HG03039 (cell line): ENCODE results near the gene CPAMD8.
"Not testable (repeated sequence)": the region's sequence is repeated elsewhere in the genome, so short reads cannot be mapped to it uniquely, and the experiment has no call there.

Source experiments
- ATAC-seq: cut with Tn5 transposase; IDR thresholded peaks from one replicate; pipeline ENCODE4 v1.9.1; 2021; ENCODE audit warnings: mild to moderate bottlenecking, moderate library complexity; ENCODE audit not compliant: unreplicated experiment

The CPAMD8 gene

DNA sequence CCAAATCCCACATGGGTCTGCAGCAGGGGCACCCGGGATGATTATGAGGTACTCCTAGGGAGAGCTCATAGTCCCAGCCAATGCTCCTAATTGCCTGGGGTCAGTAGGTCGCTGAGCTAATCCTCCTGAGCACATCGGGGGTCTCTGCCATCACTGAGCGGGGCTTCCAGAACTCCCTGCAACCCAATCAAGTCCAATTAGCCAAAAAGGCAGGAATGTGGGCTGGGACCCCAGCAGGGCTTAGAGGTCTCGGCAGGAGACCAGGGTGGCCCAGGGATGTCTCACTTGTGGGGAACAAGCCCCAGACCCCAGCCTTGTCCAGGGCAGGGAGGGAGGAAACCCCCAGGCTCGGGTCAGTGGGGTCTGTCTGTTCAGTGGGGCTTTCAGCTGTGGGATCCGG is 17.1 kb upstream of the CPAMD8 start:
- ATAC-seq, result no peak

DNA sequence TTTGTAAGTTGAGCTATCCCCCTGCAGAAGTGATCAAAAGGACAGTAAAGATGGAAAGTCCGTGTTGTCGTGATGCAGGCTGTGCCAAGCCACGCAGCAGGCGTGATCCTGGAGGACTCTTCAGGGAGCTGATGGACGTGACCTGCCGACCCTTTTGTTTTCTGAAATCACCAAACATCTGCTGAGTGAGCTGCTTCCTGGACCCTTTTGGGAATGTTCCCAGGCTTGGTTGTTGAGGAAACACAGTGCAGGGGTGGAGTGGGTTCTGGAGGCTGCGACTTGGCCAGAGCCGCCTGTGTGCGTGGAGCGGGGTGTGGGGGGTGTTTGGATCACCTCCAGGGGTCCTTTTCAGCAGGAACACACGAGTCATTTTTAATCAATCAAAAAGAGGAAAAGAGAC is 15.4 kb upstream of the CPAMD8 start:
- ATAC-seq, result no peak

DNA sequence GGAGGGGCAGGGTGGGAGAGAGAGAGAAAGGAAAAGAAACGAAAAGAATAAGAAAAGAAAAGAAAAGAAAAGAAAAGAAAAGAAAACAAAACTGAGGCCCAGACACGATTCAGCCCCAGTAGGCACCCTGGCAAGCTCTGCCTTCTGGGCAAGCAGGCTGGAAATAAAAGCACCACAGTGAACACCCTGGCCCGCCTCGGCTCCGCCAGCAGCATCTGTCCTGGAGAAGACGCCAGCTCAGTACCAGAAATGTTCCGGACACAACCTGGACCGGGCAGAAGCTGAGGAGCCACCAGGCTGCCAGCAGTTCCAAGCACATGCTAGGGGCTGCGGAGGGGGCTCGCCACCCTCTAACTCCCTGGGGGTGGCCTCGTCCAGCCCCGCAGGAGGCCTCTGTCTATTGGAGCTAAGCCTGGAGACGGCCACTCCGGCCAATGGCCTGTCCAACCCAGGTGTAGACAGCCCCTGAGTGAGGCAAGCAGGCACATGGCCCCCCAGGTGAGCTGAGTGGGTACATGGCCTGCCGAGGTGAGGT is 11.4 kb upstream of the CPAMD8 start:
- no peak for ATAC-seq

DNA sequence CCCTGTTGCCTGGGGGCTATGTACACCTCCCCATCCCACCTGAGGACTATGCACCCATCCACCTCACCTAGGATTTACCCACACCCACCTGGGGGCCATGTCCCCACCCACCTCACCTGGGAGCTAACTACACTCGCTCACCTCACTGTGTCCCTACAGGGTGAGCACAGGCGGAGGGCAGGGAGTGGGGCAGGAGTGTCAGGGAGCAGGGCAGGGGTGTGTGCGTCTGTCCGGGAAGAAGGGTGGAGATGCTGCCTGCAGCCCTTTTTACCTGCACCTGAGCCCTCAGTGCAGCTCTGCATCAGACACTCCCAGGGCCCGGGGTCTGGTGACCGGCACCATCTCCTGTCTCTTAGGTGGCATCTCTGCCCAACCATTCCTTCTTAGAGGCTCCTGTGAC is 10.6 kb upstream of the CPAMD8 start:
- ATAC-seq, result no peak

DNA sequence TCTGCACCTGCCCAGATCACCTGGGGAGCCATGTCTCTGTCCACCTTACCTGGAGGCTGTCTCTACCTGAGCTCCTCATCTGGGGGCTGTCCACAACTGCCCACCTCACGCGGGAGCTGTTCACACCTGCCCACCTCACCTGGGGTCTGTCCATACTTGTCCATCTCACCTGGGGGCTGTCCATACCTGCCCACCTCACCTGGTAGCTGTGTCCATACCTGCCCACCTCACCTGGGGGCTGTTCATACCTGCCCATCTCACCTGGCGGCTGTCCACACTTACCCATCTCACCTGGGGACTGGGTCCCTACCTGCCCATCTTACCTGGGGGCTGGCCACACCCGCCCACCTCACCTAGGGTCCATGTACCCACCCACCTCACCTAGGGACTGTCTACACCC is 10.0 kb upstream of the CPAMD8 start:
- ATAC-seq, result no peak

DNA sequence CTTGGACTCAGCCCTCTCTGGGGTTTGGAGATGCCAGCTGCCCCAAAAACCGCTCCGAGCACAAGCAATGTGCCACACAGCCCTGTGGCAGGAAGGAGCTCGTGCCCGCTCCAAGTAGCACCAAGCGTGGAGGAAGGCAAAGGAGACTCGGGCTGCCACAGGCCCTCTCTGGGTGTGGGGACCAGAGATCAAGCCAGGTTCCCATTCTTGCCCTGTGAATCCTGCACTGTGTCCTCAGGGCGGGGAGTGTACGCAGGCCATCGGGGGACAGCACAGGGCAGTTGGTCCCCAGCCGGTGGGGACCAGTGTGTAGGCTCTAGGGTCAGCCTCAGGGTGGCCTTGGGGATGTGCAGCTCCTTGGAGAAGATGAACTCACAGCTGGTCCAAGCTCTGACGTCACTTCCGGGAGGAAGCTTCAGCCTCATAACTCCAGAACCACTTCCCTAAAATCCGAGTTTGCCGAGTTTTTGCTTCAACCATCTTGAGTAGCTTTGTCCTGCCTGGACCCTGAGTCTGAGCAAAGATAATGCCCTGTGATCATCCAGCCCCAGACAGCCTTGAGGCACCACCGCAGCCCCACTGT is 9.3 kb upstream of the CPAMD8 start:
- ATAC-seq, result no peak

DNA sequence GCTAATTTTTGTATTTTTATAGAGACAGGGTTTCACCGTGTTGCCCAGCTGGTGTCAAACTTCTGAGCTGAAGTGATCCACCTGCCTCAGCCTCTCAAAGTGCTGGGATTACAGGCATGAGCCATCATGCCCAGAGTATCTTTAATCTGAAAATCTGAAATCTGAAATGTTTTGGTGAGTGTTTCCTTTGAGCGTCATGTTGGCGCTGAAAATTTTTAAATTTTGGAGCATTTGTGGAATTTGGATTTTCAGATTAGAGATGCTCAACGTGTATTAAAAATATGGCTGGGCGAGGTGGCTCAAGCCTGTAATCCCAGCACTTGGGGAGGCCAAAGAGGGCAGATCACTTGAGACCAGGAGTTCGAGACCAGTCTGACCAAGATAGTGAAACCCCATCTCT is 5.1 kb upstream of the CPAMD8 start:
- ATAC-seq, result no peak

DNA sequence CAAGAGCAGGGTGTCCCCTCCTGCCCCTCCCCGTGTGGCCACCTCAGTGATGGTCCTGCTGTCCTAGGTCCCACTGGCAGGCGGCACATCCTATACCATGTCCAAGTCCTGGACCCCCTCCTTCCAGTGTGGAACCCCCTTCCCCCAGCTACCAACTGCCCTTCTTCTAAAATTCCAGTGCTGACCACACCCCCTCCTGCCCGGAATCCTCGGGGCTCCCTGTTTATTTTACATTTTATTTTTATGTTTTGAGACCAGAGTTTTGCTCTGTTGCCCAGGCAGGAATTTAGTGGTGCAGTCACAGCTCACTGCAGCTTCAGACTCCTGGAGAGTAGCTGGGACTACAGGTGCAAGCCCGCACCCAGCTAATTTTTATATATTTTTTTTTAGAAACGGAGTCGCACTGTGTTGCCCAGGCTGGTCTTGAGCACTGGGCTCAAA is 945 bp upstream of the CPAMD8 start:
- no peak for ATAC-seq

DNA sequence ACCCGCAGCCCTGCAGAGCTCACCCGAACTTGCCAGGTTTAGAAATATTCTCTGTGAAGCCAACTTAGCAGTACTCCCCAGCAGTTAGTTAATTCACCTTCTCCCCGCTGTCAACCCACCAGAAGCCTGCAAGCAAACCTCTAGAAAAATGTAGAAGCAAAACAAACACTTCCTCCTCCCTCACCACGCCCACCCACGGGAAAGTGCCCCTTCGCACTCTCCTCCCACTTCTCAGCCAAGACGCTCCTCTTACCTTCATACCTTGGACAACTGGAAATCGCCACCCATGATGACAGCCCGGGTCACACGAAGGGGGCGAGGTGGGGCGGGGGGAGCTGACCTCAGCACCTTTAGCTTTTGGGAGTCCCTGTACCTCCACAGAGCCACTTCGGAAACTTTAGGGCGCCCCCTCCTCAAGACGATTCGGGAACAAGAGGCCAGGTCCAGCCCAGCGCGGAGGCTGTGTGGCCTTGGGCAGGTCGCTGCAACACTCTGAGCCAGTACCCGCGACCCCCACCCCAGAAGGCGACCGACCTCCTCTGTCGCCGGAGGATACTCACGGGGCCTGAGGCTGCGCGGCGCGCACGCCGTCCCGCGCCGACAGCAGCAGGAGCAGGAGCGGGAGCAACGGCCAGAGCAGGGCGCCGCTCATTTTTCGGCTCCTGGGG is 485 bp downstream of the CPAMD8 start:
- no peak for ATAC-seq

DNA sequence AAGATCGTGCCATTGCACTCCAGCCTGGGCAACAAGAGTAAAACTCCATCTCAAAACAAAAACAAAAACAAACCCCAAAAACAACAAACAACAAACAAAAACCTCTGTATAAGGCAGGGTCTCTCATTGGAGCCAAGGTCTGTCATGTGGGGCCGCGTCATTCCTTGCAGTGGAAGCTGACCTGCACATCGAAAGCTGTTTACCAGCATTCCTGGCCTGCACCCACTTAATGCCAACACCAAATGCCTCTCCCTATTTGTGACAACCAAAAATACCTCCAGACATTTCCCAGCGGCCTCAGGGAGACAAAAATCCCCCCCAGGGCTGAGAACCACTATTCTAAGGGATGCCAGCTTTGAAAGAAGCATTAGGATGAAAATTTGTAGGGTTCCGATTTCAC is 1.2 kb downstream of the CPAMD8 start:
- ATAC-seq, result no peak

DNA sequence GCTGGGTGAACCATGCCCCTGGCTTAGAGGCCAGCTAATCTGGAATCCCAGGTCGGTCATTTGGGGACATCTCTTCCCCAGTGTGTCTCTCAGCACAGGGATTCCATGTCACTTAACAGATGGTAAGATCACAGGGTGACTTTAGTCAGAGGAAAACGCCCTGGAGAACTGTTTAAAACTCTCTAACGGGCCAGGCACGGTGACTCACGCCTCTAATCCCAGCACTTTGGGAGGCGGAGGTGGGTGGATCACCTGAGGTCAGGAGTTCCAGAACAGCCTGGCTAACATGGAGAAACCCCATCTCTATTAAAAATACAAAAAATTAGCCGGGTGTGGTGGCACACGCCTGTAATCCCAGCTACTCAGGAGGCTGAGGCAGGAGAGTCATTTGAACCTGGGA is 1.7 kb downstream of the CPAMD8 start:
- ATAC-seq, result not testable (repeated sequence)

DNA sequence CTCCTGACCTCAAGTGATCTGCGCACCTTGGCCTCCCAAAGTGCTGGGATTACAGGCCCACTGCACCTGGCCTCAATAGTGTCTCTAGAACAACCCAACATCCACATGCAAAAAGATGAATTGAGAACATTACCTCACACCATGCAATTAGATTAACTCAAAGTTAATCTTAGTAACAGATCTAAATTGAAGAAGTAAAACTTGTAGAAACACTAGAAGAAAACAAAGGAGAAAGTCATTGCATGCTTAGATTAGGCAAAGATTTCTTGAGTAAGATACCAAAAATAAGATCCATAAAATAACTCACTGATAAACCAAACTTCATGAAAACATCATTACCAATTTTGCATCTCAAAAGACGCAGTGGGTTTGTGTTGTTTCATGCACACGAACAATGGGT is 2.8 kb downstream of the CPAMD8 start:
- no peak for ATAC-seq

DNA sequence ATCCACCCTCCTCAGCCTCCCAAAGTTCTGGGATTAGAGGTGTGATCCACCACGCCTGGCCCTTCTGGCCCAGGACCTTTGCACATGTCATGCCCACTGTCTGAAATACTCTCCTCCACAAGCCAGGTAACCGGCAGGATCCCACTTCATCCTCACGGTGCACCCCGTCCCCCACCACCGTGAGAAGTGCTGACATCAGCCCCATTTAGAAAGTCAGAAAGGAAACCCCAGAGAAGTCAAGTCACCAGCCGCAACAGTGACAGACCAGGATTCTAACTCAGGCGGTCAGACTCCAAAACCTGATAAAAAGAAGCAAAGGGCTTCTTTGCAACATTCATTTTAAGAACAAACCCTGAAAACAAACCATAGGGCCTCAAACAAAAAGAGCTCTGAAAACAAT is 3.9 kb downstream of the CPAMD8 start:
- no peak for ATAC-seq

DNA sequence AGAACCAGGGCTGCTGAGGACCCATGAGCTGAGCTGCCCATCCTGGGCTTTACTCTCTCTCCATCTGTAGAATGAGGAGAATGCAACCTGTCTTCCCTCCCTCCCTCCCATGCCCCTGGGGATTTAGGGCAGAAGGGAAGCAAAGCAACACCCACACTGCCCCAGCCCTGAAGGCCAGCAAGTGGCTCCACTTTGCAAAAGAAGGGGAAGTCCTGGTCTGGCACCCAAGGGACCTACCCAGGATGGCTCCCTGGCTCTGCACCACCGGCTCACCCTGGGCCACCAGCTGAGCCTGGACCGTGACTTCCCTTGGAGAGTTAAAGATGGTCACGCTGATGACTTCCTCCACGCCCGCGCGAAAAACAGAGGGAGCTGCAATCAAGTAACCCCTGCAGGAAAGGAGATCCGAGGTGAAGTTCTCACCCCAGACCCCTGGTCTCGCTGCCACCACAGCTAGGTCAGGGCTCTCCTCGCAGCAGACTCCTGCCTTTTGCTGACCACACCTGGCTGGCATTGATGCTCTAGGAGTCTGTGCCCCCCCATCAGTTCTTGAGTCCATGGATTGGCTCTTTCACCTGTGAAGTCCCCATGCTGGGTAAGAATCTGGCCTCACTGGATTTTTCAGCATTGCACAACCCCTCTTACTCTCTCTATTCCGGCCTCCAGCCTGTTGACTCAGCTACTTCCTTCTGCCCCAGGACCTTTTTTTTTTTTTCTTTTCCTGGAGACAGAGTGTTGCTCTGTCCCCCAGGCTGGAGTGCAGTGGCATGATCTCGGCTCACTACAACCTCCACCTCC is 4.6 kb downstream of the CPAMD8 start:
- ATAC-seq, result no peak

DNA sequence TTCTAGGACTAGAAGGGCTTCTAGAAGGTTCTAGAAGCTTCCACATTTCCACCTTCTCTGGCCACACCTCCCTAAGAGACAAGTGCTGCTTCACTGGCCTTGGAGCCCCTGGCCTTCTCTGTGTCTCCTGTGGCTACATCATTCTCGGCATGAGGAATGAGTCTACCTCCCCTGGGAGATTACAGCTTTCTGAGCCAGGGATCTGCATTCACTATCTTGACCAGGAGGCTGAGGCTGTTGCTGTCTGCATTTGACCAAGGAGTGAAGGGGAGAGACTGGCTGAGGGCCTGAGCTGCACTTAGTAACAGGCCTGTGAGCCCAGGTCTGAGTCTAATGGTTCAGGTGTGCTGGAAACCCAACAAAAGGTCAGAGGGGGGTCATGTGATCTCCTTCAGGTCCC is 5.3 kb downstream of the CPAMD8 start:
- ATAC-seq, result no peak

DNA sequence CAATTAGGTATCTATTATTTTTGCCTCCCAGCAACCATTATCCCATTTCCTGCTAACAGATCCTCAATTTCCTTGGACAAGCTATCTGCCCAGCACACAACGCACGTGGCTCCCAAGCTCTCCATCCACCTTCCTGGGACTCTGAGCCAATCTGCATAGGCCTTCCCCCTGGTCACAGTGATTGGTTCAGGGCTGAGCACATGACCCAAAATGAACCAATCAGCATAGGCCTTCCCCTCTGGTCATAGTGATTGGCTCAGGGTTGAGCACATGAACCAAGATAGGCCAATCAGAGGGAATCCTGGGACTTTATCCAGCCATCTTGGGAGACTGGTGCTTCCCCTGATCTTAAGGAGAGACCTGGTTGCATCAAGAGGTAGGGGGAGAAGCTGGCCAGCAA is 5.8 kb downstream of the CPAMD8 start:
- no peak for ATAC-seq

DNA sequence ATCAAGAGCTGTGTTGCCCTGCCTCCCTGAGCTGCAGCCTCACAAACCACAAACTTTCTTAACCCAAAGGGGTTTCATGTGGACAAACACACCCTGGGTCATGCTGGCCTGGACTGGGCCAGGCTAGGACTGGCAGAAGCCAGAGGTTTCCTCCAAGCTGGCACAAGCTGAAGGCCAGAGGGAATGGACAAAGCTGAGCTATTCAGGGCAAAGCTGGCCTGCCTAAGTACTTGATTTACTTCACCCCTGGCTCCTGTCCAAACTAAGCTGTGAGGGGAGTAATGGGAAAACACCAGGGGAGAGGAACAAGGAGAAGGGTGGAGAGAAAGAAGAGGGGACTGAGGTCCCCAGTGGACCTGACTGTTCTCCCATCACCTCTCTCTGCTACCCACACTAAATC is 6.2 kb downstream of the CPAMD8 start:
- no peak for ATAC-seq

DNA sequence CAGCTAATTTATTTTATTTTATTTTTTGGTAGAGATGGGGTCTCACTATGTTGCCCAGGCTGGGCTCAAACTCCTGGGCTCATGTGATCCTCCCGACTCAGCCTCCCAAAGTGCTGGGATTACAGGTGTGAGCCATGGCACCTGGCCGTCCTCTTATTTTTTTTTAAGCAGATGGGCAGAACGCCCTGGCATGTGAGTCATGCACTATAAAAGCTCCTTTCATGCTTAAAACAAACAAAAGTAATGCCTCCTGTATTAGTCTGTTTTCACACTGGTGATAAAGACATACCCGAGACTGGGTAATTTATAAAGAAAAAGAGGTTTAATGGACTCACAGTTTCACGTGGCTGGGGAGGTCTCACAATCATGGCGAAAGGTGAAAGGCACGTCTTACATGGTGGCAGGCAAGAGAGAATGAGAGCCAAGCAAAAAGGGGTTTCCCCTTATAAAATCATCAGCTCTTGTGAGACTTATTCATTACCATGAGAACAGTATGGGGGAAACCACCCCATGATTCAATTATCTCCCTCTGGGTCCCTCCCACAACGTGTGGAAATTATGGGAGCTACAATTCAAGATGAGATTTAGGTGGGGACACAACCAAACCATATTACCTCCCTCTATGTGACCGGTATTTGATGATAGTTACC is 12.3 kb downstream of the CPAMD8 start:
- not testable (repeated sequence) for ATAC-seq

DNA sequence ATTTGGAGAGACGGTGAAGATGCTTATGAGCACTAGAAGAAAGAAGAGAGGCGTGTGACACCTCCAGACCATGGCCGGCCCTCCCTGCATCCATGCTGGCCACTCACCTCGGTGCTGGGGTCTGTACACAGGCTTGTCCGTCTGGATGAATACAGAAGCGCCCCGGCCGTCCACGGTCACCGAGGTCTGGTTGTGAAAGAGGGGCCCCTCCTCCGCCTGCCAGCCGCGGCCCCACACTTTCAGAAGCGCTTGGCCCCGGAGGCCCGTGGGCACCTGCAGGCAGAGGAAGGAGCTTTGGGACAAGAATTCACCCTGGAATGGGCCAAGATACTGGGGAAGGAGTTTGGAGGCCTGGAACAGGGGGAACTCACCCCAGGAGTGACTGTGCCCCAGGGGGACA is 15.1 kb downstream of the CPAMD8 start:
- ATAC-seq, result no peak

DNA sequence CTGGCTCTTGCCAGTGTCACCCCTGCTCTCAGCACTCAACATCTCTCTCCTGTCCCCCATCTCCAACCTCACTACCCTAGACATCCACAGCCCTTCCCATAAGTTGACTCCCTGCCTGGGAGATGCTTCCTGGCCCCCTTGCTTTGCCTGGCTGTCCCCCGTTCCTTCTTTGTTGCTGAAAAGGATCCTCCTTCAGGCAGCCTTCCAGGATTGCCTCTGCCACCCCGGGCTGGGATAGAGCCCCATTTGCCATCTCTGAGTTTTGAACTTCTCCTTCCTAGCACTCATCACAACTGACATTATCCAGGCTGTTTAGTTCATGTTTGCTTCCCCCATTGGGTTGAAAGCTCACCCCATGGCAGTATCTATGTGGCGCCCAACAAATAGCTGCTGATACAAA is 20.0 kb downstream of the CPAMD8 start:
- ATAC-seq, result no peak

DNA sequence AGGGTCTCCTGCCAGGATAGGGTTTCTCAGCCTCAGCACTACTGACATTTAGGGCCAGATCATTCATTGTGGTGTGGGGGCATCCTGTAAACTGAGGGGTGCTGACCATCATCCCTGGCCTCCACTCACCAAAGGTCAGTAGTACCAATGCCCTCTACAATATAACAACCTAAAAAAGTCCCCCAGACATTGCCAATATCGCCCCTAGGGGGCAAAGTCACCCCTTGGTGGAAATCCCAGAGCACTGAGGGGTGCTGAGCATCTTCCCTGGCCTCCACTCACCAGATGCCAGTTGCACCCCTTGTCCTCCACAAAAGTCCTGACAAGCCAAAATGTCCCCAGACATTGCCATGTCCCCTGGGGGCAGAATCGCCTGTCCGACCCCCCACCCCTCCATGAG is 21.6 kb downstream of the CPAMD8 start:
- ATAC-seq, result no peak

DNA sequence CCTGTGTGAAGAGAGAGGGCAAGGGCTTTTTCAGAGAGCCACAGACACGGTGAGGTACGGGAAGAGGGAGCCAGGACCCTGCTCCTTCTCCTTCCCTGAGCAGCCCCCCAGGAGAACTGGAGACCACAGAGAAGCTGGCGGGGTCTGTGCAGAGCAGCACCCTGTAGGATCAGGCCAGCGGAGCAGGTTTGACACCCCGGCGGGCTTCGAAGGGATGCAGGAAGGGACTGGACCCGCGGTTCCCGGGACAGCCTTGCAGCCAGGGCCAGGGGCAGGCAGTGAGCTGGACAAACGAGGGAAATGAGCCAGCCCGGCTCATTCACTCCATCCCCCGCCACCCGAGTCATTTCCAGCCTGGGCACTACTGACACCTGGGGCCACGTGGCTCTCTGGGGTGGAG is 22.2 kb downstream of the CPAMD8 start:
- ATAC-seq, result no peak
